Loucy (cell line): Measurements from ENCODE around the gene ISM1.

Source experiments
- H2AFZ ChIP-seq: fragments of 200-600 bp; sonication (generic); 2 replicates; pipeline ENCODE4 v1.6.0; 2016; ENCODE audit warnings: antibody characterized with exemption, mild to moderate bottlenecking, low read length, moderate library complexity
- H3F3A ChIP-seq: fragments of 200-600 bp; 2 replicates; pipeline ENCODE4 v1.6.0; 2016; ENCODE audit warnings: antibody characterized with exemption, low read depth, mild to moderate bottlenecking
- H3K27me3 ChIP-seq: fragments of 200-600 bp; sonication (generic); 2 replicates; pipeline ENCODE4 v1.6.1; 2014; ENCODE audit warnings: low read length, mild to moderate bottlenecking; ENCODE audit not compliant: insufficient read depth, poor library complexity, severe bottlenecking
- H3K36me3 ChIP-seq: fragments of 200-600 bp; sonication (generic); 2 replicates; pipeline ENCODE4 v1.6.1; 2016; ENCODE audit warnings: low read length; ENCODE audit not compliant: insufficient read depth
- H3K4me1 ChIP-seq: fragments of 200-600 bp; sonication (generic); 2 replicates; pipeline ENCODE4 v1.5.1; 2014; ENCODE audit warnings: low read length, mild to moderate bottlenecking; ENCODE audit not compliant: insufficient read depth, poor library complexity, severe bottlenecking
- H3K4me2 ChIP-seq: fragments of 200-600 bp; sonication (generic); 2 replicates; pipeline ENCODE4 v1.6.0; 2014; ENCODE audit warnings: antibody characterized with exemption, low read length, low read depth, mild to moderate bottlenecking; ENCODE audit not compliant: poor library complexity, severe bottlenecking
- H3K4me3 ChIP-seq: fragments of 200-600 bp; sonication (generic); 2 replicates; pipeline ENCODE4 v1.5.1; 2014; ENCODE audit warnings: low read length, mild to moderate bottlenecking, mixed read lengths; ENCODE audit not compliant: poor library complexity, severe bottlenecking
- H3K79me2 ChIP-seq: fragments of 200-600 bp; sonication (generic); 2 replicates; pipeline ENCODE4 v1.6.1; 2014; ENCODE audit warnings: low read length; ENCODE audit not compliant: insufficient read depth
- H3K9ac ChIP-seq: fragments of 200-600 bp; sonication (generic); 2 replicates; pipeline ENCODE4 v1.6.0; 2014; ENCODE audit warnings: mild to moderate bottlenecking, low read depth, low read length, moderate library complexity; ENCODE audit not compliant: poor library complexity, severe bottlenecking
- H3K9me2 ChIP-seq: fragments of 200-600 bp; sonication (generic); replicated peaks from 2 replicates; pipeline ENCODE4 v1.6.1; 2016; ENCODE audit warnings: low read depth, low read length, mixed read lengths
- H3K9me3 ChIP-seq: fragments of 200-600 bp; sonication (generic); 2 replicates; pipeline ENCODE4 v1.6.1; 2014; ENCODE audit warnings: mild to moderate bottlenecking, antibody characterized with exemption, low read length, low read depth; ENCODE audit not compliant: insufficient read depth
- H4K20me1 ChIP-seq: fragments of 200-600 bp; sonication (generic); 2 replicates; pipeline ENCODE4 v1.6.0; 2014; ENCODE audit warnings: antibody characterized with exemption, low read length, mild to moderate bottlenecking; ENCODE audit not compliant: insufficient read depth, poor library complexity, severe bottlenecking
- EZH2phosphoT487 ChIP-seq: fragments of 200-600 bp; IDR thresholded peaks from 2 replicates; pipeline ENCODE4 v1.6.1; 2018; ENCODE audit warnings: antibody characterized with exemption, mild to moderate bottlenecking, moderate library complexity, borderline replicate concordance
- TF ChIP-seq, protein P1 (sequence below): fragments of 200-600 bp; sonication (generic); conservative IDR thresholded peaks from 2 replicates; pipeline ENCODE4 v1.5.1; 2014; ENCODE audit warnings: mild to moderate bottlenecking, antibody characterized with exemption, low read length

ISM1 gene

DNA sequence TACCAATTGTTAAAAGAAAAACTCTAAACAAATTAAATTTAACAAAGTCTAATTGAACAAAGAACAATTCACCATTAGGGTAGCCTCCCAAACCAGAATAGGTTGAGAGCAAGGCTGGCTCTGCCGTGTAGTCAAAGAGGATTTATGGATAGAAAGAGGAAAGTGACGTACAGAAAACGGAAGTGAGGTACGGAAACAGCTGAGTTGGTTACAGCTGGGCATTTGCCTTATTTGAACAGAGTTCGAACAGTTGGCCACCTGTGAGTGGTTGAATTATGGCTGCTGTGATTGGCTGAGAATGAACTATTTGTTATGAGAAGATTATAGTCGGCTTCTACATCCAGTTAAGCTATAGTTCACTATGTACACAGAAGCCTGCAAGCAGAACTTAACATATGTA is 18.5 kb upstream of the ISM1 start:
- H3K9ac ChIP-seq, result no peak overlapping the region
- no peak for TF ChIP-seq EZH2phosphoT487
- TF ChIP-seq, protein P1, sequence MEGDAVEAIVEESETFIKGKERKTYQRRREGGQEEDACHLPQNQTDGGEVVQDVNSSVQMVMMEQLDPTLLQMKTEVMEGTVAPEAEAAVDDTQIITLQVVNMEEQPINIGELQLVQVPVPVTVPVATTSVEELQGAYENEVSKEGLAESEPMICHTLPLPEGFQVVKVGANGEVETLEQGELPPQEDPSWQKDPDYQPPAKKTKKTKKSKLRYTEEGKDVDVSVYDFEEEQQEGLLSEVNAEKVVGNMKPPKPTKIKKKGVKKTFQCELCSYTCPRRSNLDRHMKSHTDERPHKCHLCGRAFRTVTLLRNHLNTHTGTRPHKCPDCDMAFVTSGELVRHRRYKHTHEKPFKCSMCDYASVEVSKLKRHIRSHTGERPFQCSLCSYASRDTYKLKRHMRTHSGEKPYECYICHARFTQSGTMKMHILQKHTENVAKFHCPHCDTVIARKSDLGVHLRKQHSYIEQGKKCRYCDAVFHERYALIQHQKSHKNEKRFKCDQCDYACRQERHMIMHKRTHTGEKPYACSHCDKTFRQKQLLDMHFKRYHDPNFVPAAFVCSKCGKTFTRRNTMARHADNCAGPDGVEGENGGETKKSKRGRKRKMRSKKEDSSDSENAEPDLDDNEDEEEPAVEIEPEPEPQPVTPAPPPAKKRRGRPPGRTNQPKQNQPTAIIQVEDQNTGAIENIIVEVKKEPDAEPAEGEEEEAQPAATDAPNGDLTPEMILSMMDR, result no peak
- no peaks in the 10 kb centered on the region; the same call in 1 of the 2 replicates for H3F3A ChIP-seq
- no peaks in the 10 kb centered on the region for H3K79me2 ChIP-seq
- no peak overlapping the region for H3K4me2 ChIP-seq
- no peak overlapping the region for H2AFZ ChIP-seq
- no peaks in the 10 kb centered on the region for H3K4me1 ChIP-seq
- H3K27me3 ChIP-seq, result no peaks in the 10 kb centered on the region
- no peak overlapping the region for H3K4me3 ChIP-seq
- no peaks in the 10 kb centered on the region for H4K20me1 ChIP-seq
- H3K9me2 ChIP-seq, result no peaks in the 10 kb centered on the region
- H3K36me3 ChIP-seq, result no peaks in the 10 kb centered on the region
- H3K9me3 ChIP-seq, result no peaks in the 10 kb centered on the region

DNA sequence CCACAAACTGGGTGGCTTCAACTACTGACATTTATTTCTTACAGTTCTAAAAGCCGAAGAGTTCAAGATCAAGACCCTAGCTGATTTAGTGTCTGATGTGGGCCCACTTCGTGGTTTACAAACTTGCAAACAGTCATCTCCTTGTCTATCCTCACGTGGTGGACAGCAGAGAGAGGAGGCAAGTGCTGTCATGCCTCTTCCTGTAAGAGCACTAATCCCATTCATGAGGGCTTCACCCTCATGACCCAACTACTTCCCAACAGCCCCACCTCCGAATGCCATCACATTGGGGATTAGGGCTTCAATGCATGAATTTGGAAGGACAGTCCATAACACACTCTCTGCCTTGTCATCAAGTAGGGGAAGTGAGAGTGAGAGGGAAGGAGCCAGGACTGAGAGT is 15.6 kb upstream of the ISM1 start:
- TF ChIP-seq EZH2phosphoT487, result no peak
- TF ChIP-seq, protein P1, result no peak
- Histone ChIP-seq H3K4me2 (no peak overlapping the region), H3K79me2 (no peaks in the 10 kb centered on the region), H3K27me3 (no peaks in the 10 kb centered on the region), H3F3A (no peaks in the 10 kb centered on the region; the same call in 1 of the 2 replicates), H3K9ac (no peak overlapping the region), H3K4me3 (no peak overlapping the region), H3K4me1 (no peaks in the 10 kb centered on the region), H3K9me3 (no peaks in the 10 kb centered on the region), H4K20me1 (no peaks in the 10 kb centered on the region), H3K9me2 (no peaks in the 10 kb centered on the region), H3K36me3 (no peaks in the 10 kb centered on the region), H2AFZ (no peak overlapping the region)

DNA sequence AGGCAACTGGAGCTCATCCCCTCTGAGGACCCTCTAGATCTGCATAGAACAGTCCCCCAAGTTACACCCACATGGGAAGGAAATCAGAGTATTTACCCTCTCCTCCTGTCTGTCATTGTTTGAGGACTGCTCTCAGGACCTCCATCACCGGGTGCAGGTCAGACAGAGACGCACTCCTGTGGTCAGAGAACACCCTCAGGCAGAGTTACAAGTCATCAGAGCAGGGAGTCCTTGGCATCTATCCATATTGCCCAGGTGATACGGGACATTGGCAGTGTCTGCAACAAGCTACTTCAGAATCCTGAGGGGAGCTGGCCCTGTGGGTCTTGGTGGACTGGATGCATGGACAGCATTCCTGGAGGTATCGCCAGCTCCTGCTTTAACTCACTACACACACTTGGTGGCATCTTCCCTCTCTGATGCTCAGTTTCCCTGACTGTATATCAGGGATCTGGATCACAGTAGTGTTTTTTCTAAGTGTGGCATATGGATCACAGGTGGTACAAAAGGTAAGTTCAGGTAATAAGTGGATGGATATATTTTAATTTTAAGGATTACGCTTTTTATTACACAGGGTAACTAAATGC is 15.1 kb upstream of the ISM1 start:
- Histone ChIP-seq H3K9ac (no peak overlapping the region), H3K36me3 (no peaks in the 10 kb centered on the region), H3K4me2 (no peak overlapping the region), H3K27me3 (no peaks in the 10 kb centered on the region), H3K4me1 (no peaks in the 10 kb centered on the region), H3K4me3 (no peak overlapping the region), H3K79me2 (no peaks in the 10 kb centered on the region), H2AFZ (no peak overlapping the region), H4K20me1 (no peaks in the 10 kb centered on the region), H3K9me3 (no peaks in the 10 kb centered on the region), H3K9me2 (no peaks in the 10 kb centered on the region), H3F3A (no peaks in the 10 kb centered on the region; the same call in 1 of the 2 replicates)
- TF ChIP-seq EZH2phosphoT487, result no peak
- TF ChIP-seq, protein P1, result no peak
